K562 (cell line): ENCODE data around the gene NXF1. TPM values are rescaled to one million over a fixed set of nuclear protein-coding genes. Genes with fewer than 3 reads are reported as not detected.
A peak's percentile ranks its signal among the peaks of the same experiment; 100 is the strongest.

Experiments
- EGR1 ChIP-seq: fragments of 450-650 bp; conservative IDR thresholded peaks from 2 replicates; pipeline ENCODE4 v1.6.1; 2017; ENCODE audit warnings: mild to moderate bottlenecking
- ETV1 ChIP-seq: fragments of 450-650 bp; conservative IDR thresholded peaks from 2 replicates; pipeline ENCODE4 v1.6.1; 2016; ENCODE audit warnings: missing genetic modification characterization, control low read depth, low read depth, missing compliant biosample characterization
- GABPA ChIP-seq: fragments of 200-800 bp; sonication (Bioruptor generic); conservative IDR thresholded peaks from 2 replicates; pipeline ENCODE4 v1.6.1; 2016; ENCODE audit warnings: low read depth, missing genetic modification characterization, missing compliant biosample characterization
- KDM4B ChIP-seq, 2 experiments: fragments of 450-650 bp in 1 of 2; sonication (generic) in 1 of 2; IDR thresholded peaks; 2 replicates each; pipeline ENCODE4 v1.6.1; 2016 to 2017; ENCODE audit warnings: borderline replicate concordance in 2 of 2, antibody characterized with exemption in 1 of 2, low read depth in 1 of 2, mild to moderate bottlenecking in 1 of 2
- NONO ChIP-seq, 2 experiments: fragments of 200-400 bp in 1 of 2; fragments of 450-650 bp in 1 of 2; formaldehyde crosslinking in 1 of 2; IDR thresholded peaks; 2 replicates each; pipeline ENCODE4 v1.6.1; 2017; ENCODE audit warnings: low read depth in 2 of 2, mild to moderate bottlenecking in 2 of 2, moderate library complexity in 2 of 2, low read length in 1 of 2
- PRDM10 ChIP-seq: fragments of 450-650 bp; IDR thresholded peaks from 2 replicates; pipeline ENCODE4 v1.6.1; 2018; ENCODE audit not compliant: partially characterized antibody
- PREB ChIP-seq: sonication (generic); formaldehyde crosslinking; IDR thresholded peaks from 2 replicates; pipeline ENCODE4 v1.8.1; 2023; ENCODE audit warnings: mild to moderate bottlenecking, missing genetic modification reagents
- SLC30A9 ChIP-seq: fragments of 250-450 bp; sonication (Bioruptor Pico); IDR thresholded peaks from 2 replicates; pipeline ENCODE4 v1.8.0; 2022; ENCODE audit warnings: mild to moderate bottlenecking, moderate library complexity
- SP1 ChIP-seq: sonication (generic); formaldehyde crosslinking; IDR thresholded peaks from 2 replicates; pipeline ENCODE4 v1.8.1; 2022; ENCODE audit warnings: mild to moderate bottlenecking, missing genetic modification reagents
- ZFP1 ChIP-seq: fragments of 450-650 bp; formaldehyde crosslinking; IDR thresholded peaks from 2 replicates; pipeline ENCODE4 v1.4.0; 2020; ENCODE audit warnings: mild to moderate bottlenecking, mixed read lengths
- ZNF143 ChIP-seq: sonication (generic); formaldehyde crosslinking; IDR thresholded peaks from 2 replicates; pipeline ENCODE4 v1.9.0; 2022; ENCODE audit warnings: mild to moderate bottlenecking, missing genetic modification reagents
- ZNF197 ChIP-seq: fragments of 200-800 bp; sonication (Bioruptor generic); IDR thresholded peaks from 2 replicates; pipeline ENCODE4 v1.6.1; 2016; ENCODE audit warnings: low read depth, missing genetic modification characterization, missing compliant biosample characterization
- ZNF239 ChIP-seq: fragments of 250-450 bp; sonication (Bioruptor Pico); IDR thresholded peaks from 2 replicates; pipeline ENCODE4 v1.4.0; 2020; ENCODE audit warnings: mild to moderate bottlenecking
- ZNF507 ChIP-seq: conservative IDR thresholded peaks from 2 replicates; pipeline ENCODE4 v1.6.1; 2017; ENCODE audit warnings: missing genetic modification characterization, missing compliant biosample characterization
- ZNF79 ChIP-seq: fragments of 250-450 bp; sonication (Bioruptor Pico); IDR thresholded peaks from 2 replicates; pipeline ENCODE4 v1.4.0; 2020; ENCODE audit warnings: low read depth, mild to moderate bottlenecking, moderate library complexity
- polyA plus RNA-seq, 8 experiments: library from polyadenylated mRNA; depleted of rRNA in 4 of 8; stranded (reverse) in 5 of 8; unstranded in 3 of 8; fragments of >200 nt; fragmentation: Nextera tagmentation in 2 of 8; fragmentation: Illumina TruSeq in 1 of 8; extraction: Ambion mirVana in 2 of 8; extraction: Trizol in 1 of 8; gene quantifications; 2 replicates each; pipeline versions ENCODE4 v1.2.1 to v1.2.3, GENCODE V29; 2011 to 2014; ENCODE audit warnings: inconsistent platforms in 1 of 8, missing spikeins in 1 of 8
- total RNA-seq, 7 experiments: library from RNA; depleted of rRNA in 6 of 7; stranded (reverse); fragments of >200 nt in 6 of 7; fragmentation: Illumina TruSeq in 2 of 7; extraction: Trizol in 2 of 7; gene quantifications; 2 replicates each; pipeline versions ENCODE4 v1.2.1 to v1.2.3, GENCODE V29; 2011 to 2021; ENCODE audit warnings: low replicate concordance in 1 of 7
- TF ChIP-seq, protein P1 (sequence below): sonication (generic); formaldehyde crosslinking; IDR thresholded peaks from 2 replicates; pipeline ENCODE4 v1.8.0; 2023; ENCODE audit warnings: mild to moderate bottlenecking, missing genetic modification reagents
- TF ChIP-seq, protein P2 (sequence below), 2 experiments: fragments of 150-350 bp in 1 of 2; IDR thresholded peaks; 2 replicates each; pipeline ENCODE4 v1.6.1; 2012 to 2016; ENCODE audit warnings: low read depth in 2 of 2, low read length in 2 of 2, mild to moderate bottlenecking in 1 of 2, moderate library complexity in 1 of 2

NXF1 gene
- total and polyA plus RNA-seq, 9 of the 15 experiments (the other 6 are each of a cell fraction or from before 2014, with no cell fraction given), result 18.1 to 98.3 (median 35.8) TPM

GRCh38 chr11:62791501-62792201, 13.6 kb downstream of the NXF1 start, which contains the start of gene TMEM223 (continued):
- TF ChIP-seq PRDM10, result no peak
- TF ChIP-seq KDM4B (IDR thresholded peaks at IDR 0.05; ENCODE audit: borderline replicate concordance in 2 of 2, low read depth in 1 of 2), result 0 out of 4 replicates have a peak, but pooled peaks of 1 of the 2 experiments have one; percentile 72
- no peak for TF ChIP-seq PREB (CRISPR knock-in tag)
- TF ChIP-seq ZFP1 (CRISPR knock-in tag), result no peak
- TF ChIP-seq, protein P1, sequence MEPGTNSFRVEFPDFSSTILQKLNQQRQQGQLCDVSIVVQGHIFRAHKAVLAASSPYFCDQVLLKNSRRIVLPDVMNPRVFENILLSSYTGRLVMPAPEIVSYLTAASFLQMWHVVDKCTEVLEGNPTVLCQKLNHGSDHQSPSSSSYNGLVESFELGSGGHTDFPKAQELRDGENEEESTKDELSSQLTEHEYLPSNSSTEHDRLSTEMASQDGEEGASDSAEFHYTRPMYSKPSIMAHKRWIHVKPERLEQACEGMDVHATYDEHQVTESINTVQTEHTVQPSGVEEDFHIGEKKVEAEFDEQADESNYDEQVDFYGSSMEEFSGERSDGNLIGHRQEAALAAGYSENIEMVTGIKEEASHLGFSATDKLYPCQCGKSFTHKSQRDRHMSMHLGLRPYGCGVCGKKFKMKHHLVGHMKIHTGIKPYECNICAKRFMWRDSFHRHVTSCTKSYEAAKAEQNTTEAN, result no peak
- no peak for TF ChIP-seq SLC30A9 (CRISPR knock-in tag)
- TF ChIP-seq ZNF197, result no peak
- TF ChIP-seq ZNF507 (tag), result no peak
- no peak for TF ChIP-seq ZNF79 (CRISPR knock-in tag)
- TF ChIP-seq ETV1, result peak; percentile 90
- peak; percentile 77 for TF ChIP-seq SP1 (CRISPR knock-in tag)
- 0 out of 4 replicates have a peak, but pooled peaks of 1 of the 2 experiments have one; percentile 32 for TF ChIP-seq NONO (IDR thresholded peaks at IDR 0.05; ENCODE audit: low read depth in 2 of 2, low read length in 1 of 2)
- peak; percentile 83 for TF ChIP-seq EGR1
- peak; percentile 40; the same call in 1 of the 2 replicates for TF ChIP-seq ZNF143 (CRISPR knock-in tag)
- TF ChIP-seq ZNF239, result no peak
- TF ChIP-seq, protein P2, sequence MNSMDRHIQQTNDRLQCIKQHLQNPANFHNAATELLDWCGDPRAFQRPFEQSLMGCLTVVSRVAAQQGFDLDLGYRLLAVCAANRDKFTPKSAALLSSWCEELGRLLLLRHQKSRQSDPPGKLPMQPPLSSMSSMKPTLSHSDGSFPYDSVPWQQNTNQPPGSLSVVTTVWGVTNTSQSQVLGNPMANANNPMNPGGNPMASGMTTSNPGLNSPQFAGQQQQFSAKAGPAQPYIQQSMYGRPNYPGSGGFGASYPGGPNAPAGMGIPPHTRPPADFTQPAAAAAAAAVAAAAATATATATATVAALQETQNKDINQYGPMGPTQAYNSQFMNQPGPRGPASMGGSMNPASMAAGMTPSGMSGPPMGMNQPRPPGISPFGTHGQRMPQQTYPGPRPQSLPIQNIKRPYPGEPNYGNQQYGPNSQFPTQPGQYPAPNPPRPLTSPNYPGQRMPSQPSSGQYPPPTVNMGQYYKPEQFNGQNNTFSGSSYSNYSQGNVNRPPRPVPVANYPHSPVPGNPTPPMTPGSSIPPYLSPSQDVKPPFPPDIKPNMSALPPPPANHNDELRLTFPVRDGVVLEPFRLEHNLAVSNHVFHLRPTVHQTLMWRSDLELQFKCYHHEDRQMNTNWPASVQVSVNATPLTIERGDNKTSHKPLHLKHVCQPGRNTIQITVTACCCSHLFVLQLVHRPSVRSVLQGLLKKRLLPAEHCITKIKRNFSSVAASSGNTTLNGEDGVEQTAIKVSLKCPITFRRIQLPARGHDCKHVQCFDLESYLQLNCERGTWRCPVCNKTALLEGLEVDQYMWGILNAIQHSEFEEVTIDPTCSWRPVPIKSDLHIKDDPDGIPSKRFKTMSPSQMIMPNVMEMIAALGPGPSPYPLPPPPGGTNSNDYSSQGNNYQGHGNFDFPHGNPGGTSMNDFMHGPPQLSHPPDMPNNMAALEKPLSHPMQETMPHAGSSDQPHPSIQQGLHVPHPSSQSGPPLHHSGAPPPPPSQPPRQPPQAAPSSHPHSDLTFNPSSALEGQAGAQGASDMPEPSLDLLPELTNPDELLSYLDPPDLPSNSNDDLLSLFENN (IDR thresholded peaks at IDR 0.05; ENCODE audit: low read depth in 2 of 2, low read length in 2 of 2), result no peak
- TF ChIP-seq GABPA, result peak; percentile 94
